ENCODE measurements around the gene RPS27L. TPM values are rescaled to one million over a fixed set of nuclear protein-coding genes. Genes with fewer than 3 reads are reported as not detected.

Gene RPS27L
- total and polyA plus RNA-seq, 9 of the 15 experiments (the other 6 are each of a cell fraction or from before 2014, with no cell fraction given): 72.2 to 382 (median 116) TPM

- TF ChIP-seq ZBTB26 (CRISPR knock-in tag; IDR thresholded peaks at IDR 0.05) (no peak), NFE2 (IDR thresholded peaks at IDR 0.05; ENCODE audit: low read depth) (peak; percentile 36; the same call in 1 of the 2 replicates), ZNF146 (CRISPR knock-in tag; IDR thresholded peaks at IDR 0.05; ENCODE audit: unreplicated experiment) (no peak), TBL1XR1 (IDR thresholded peaks at IDR 0.05; ENCODE audit: low read length in 2 of 2) (no peak), NBN (IDR thresholded peaks at IDR 0.05; ENCODE audit: low read depth) (no peak), YBX1 (IDR thresholded peaks at IDR 0.05) (no peak)
These were observed 27.9 kb upstream of the RPS27L start (continued) for GRCh38 chr15:63185206-63185605.

- Histone ChIP-seq H3K9me3 (replicated peaks; ENCODE audit: control insufficient read depth, insufficient read depth, low read depth, low read length) (no peaks in the 10 kb centered on the region), H3K4me2 (ENCODE audit: insufficient read depth, low read length) (no peak overlapping the region), H3K9ac (ENCODE audit: insufficient read depth in 1 of 2, low read depth in 2 of 2, low read length in 2 of 2) (no peak overlapping the region), H3K9me1 (ENCODE audit: control insufficient read depth, insufficient read depth, low read length) (no peaks in the 10 kb centered on the region), H3K36me3 (ENCODE audit: control insufficient read depth, insufficient read depth, low read length) (no peaks in the 10 kb centered on the region), H3K4me1 (replicated peaks in 1 of 2; ENCODE audit: control insufficient read depth in 2 of 2, insufficient read depth in 2 of 2, low read length in 2 of 2) (peaks cover 8 to 10% of the 10 kb centered on the region in 2 experiments; a peak in 4 of 5 replicates), H2AFZ (ENCODE audit: low read depth, low read length) (no peak overlapping the region), H3K79me2 (ENCODE audit: control insufficient read depth, insufficient read depth, low read length) (no peaks in the 10 kb centered on the region), H3K27ac (ENCODE audit: extremely low read depth, low read depth, low read length) (no peak overlapping the region), H4K20me1 (replicated peaks; ENCODE audit: control insufficient read depth, insufficient read depth, low read length) (no peaks in the 10 kb centered on the region), H3K4me3 (no peak overlapping the region), H3K27me3 (ENCODE audit: control insufficient read depth in 2 of 2, insufficient read depth in 2 of 2, low read length in 2 of 2) (no peaks in the 10 kb centered on the region)
- ChIA-PET CTCF (ENCODE audit: low intra/inter-chr PET ratio) (no interaction called here), POLR2A (interaction anchor here (1.3 kb wide), 1 partner anchor 10 kb away, joined by 3 read pairs; no protein-coding TSS in a partner anchor)
- in situ Hi-C loops (cut with MboI) (no loop called here), intact Hi-C loops (cut with micrococcal nuclease) (no loop called here)
- 60% methylated on average over 2 of the region's 2 CpGs for WGBS (ENCODE audit: insufficient coverage, low coverage, missing lambda C conversion rate)
- DNase-seq (ENCODE audit: extremely low read depth in 1 of 4, low spot score in 3 of 4): no peak
- ATAC-seq: no peak
- no peak for FAIRE-seq
- no TSS peak for BruUV-seq (replicated peaks)
- no peak for TF ChIP-seq POLR3A (IDR thresholded peaks at IDR 0.05; ENCODE audit: borderline replicate concordance, extremely low read depth, insufficient read depth, insufficient read length)
- TF ChIP-seq SMAD4 (CRISPR knock-in tag; conservative IDR thresholded peaks at IDR 0.05): no peak
- no peak for TF ChIP-seq ZBTB33 (CRISPR knock-in tag; IDR thresholded peaks at IDR 0.05)
- no peak for TF ChIP-seq NR1H2 (CRISPR knock-in tag; IDR thresholded peaks at IDR 0.05)
- TF ChIP-seq RERE (CRISPR knock-in tag; IDR thresholded peaks at IDR 0.05; ENCODE audit: borderline replicate concordance): no peak
- no peak for TF ChIP-seq PRPF4 (IDR thresholded peaks at IDR 0.05; ENCODE audit: insufficient read depth, low read depth, low read length, poor library complexity, severe bottlenecking)
- TF ChIP-seq PYGO2 (tag; IDR thresholded peaks at IDR 0.05): no peak
- no peak for TF ChIP-seq COPS2 (conservative IDR thresholded peaks at IDR 0.05)
These were observed 24.4 kb upstream of the RPS27L start for GRCh38 chr15:63181648-63182047.

Data from K562 (cell line).